Choroid plexus epithelial cell (primary cell): ENCODE results near the gene SERINC2.

Source experiments
- DNase-seq: peaks from one replicate; pipeline ENCODE4 v3.0.0-alpha.2; 2010; ENCODE audit warnings: low read depth
- H3K4me3 ChIP-seq: 2 replicates; pipeline ENCODE4 v1.5.1; 2011; ENCODE audit warnings: low read depth, mild to moderate bottlenecking, control low read depth, low read length, moderate library complexity
- CTCF ChIP-seq: conservative IDR thresholded peaks from 2 replicates; pipeline ENCODE4 v1.5.1; 2011; ENCODE audit warnings: low read depth, mild to moderate bottlenecking, control low read depth, inconsistent platforms, low read length, moderate library complexity

The SERINC2 gene

GRCh38 chr1:31413405-31414001 is 490 bp downstream of the SERINC2 start:
- peak; percentile 23 for DNase-seq
- no peak for TF ChIP-seq CTCF
- H3K4me3 ChIP-seq, result peak overlapping the region; percentile 69

GRCh38 chr1:31414980-31415370 is 2.0 kb downstream of the SERINC2 start:
- TF ChIP-seq CTCF, result no peak
- DNase-seq, result no peak
- H3K4me3 ChIP-seq, result no peak overlapping the region

GRCh38 chr1:31415658-31416057 is 2.6 kb downstream of the SERINC2 start:
- no peak for TF ChIP-seq CTCF
- no peak overlapping the region for H3K4me3 ChIP-seq
- DNase-seq, result no peak

- DNase-seq, result peak; percentile 25
- no peak for TF ChIP-seq CTCF
- H3K4me3 ChIP-seq, result no peak overlapping the region
Measured at GRCh38 chr1:31416101-31416736, 3.2 kb downstream of the SERINC2 start.

GRCh38 chr1:31417148-31417547 is 4.1 kb downstream of the SERINC2 start:
- DNase-seq, result no peak
- TF ChIP-seq CTCF, result no peak
- H3K4me3 ChIP-seq, result no peak overlapping the region

DNA sequence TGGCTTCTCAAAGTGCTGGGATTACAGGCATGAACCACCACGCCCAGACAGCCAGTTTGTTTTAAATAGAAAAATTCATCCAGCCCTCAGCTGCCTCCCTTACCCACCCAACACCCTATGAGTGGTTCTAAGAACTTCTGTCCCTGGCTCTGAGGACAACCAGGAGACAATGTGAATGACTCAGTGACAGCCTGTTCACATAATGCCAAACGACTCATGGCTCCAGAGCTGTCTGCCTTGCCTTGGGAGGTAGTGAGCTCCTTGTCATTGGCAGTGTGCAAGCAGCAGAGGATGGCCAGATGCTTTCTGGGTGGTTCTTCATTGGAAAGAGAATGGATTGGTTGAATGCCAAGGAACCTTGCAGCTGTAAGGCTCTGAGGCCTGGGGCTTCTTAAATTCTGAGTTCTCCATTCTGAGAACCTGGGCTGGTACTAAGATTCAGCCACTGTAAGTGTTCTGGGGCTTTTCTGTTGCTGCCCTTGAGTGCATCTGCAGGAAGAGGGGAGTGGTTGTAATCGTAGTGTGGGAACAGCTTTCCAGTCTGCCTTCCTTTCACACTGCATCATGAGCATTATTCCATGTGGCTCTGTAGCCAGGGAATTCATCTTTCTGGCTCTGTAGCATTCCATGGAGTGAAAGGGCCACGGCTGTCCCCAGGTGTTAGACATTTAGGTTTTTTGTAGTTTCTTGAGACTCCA is 5.8 kb downstream of the SERINC2 start:
- no peak for TF ChIP-seq CTCF
- H3K4me3 ChIP-seq, result no peak overlapping the region
- no peak for DNase-seq

- no peak for DNase-seq
- TF ChIP-seq CTCF, result no peak
- H3K4me3 ChIP-seq, result no peak overlapping the region
Measured at GRCh38 chr1:31420716-31421115, 7.7 kb downstream of the SERINC2 start.
